ENCODE measurements around the gene AGBL3. TPM values are rescaled to one million over a fixed set of nuclear protein-coding genes. Genes with fewer than 3 reads are reported as not detected.

The AGBL3 gene
- total RNA-seq, 1 donor from 2014 or later = 1.5 TPM

- peaks cover 11% of the 10 kb centered on the region for H3K4me1 ChIP-seq
- TF ChIP-seq CTCF (IDR thresholded peaks at IDR 0.05; ENCODE audit: borderline replicate concordance) = no peak
- DNase-seq = no peak
- peaks cover 3% of the 10 kb centered on the region for H3K9me3 ChIP-seq (replicated peaks)
- H3K36me3 ChIP-seq = peaks cover 8% of the 10 kb centered on the region
- no peaks in the 10 kb centered on the region for H3K27me3 ChIP-seq (ENCODE audit: low read depth)
- no peak overlapping the region for H3K4me3 ChIP-seq
- no peak overlapping the region for H3K27ac ChIP-seq (replicated peaks)
- intact Hi-C loops (cut with micrococcal nuclease) = loop anchor here (10.0 kb wide), 1 partner anchor 190 kb away; the partner anchor contains the start of gene AGBL3
Measured at GRCh38 chr7:135174941-135175340, 188.6 kb downstream of the AGBL3 start.

- intact Hi-C loops (cut with micrococcal nuclease) = loop anchor here (10.0 kb wide), 1 partner anchor 191 kb away; the partner anchor contains the start of gene AGBL3
- no peak for DNase-seq
- Histone ChIP-seq H3K4me3 (no peak overlapping the region), H3K9me3 (replicated peaks) (peaks cover 13% of the 10 kb centered on the region), H3K27me3 (ENCODE audit: low read depth) (no peaks in the 10 kb centered on the region), H3K27ac (replicated peaks) (no peak overlapping the region), H3K36me3 (peaks cover 17% of the 10 kb centered on the region), H3K4me1 (peaks cover 4% of the 10 kb centered on the region)
- TF ChIP-seq CTCF (IDR thresholded peaks at IDR 0.05; ENCODE audit: borderline replicate concordance) = no peak
Measured at GRCh38 chr7:135175931-135176330, 189.6 kb downstream of the AGBL3 start.

- DNase-seq = no peak
- no peak for TF ChIP-seq CTCF (IDR thresholded peaks at IDR 0.05; ENCODE audit: borderline replicate concordance)
- Histone ChIP-seq H3K4me1 (no peaks in the 10 kb centered on the region), H3K36me3 (peaks cover 30% of the 10 kb centered on the region), H3K4me3 (no peak overlapping the region), H3K27ac (replicated peaks) (no peak overlapping the region), H3K9me3 (replicated peaks) (peaks cover 26% of the 10 kb centered on the region), H3K27me3 (ENCODE audit: low read depth) (no peaks in the 10 kb centered on the region)
- intact Hi-C loops (cut with micrococcal nuclease) = loop anchor here (10.0 kb wide), 1 partner anchor 192 kb away; the partner anchor contains the start of gene AGBL3
Measured at GRCh38 chr7:135177028-135177696, 190.9 kb downstream of the AGBL3 start.

GRCh38 chr7:135178364-135178763 is 192.1 kb downstream of the AGBL3 start:
- H3K27me3 ChIP-seq (ENCODE audit: low read depth) = no peaks in the 10 kb centered on the region
- H3K9me3 ChIP-seq (replicated peaks) = peaks cover 38% of the 10 kb centered on the region
- DNase-seq = no peak
- no peak overlapping the region for H3K4me3 ChIP-seq
- intact Hi-C loops (cut with micrococcal nuclease) = loop anchor here (10.0 kb wide), 1 partner anchor 194 kb away; the partner anchor contains the start of gene AGBL3
- no peaks in the 10 kb centered on the region for H3K4me1 ChIP-seq
- TF ChIP-seq CTCF (IDR thresholded peaks at IDR 0.05; ENCODE audit: borderline replicate concordance) = no peak
- H3K36me3 ChIP-seq = peaks cover 42% of the 10 kb centered on the region
- H3K27ac ChIP-seq (replicated peaks) = no peak overlapping the region

- peaks cover 38% of the 10 kb centered on the region for H3K9me3 ChIP-seq (replicated peaks)
- no peaks in the 10 kb centered on the region for H3K27me3 ChIP-seq (ENCODE audit: low read depth)
- peaks cover 52% of the 10 kb centered on the region for H3K36me3 ChIP-seq
- H3K4me1 ChIP-seq = no peaks in the 10 kb centered on the region
- no peak for TF ChIP-seq CTCF (IDR thresholded peaks at IDR 0.05; ENCODE audit: borderline replicate concordance)
- H3K4me3 ChIP-seq = no peak overlapping the region
- no peak overlapping the region for H3K27ac ChIP-seq (replicated peaks)
- no peak for DNase-seq
- intact Hi-C loops (cut with micrococcal nuclease) = loop anchor here (10.0 kb wide), 1 partner anchor 195 kb away; the partner anchor contains the start of gene AGBL3
Measured at GRCh38 chr7:135179321-135179925, 193.1 kb downstream of the AGBL3 start.
